GM18520 (cell line): ENCODE data around the gene OXSR1.

Experiments used
- ATAC-seq: cut with Tn5 transposase; IDR thresholded peaks from one replicate; pipeline ENCODE4 v1.9.1; 2021; ENCODE audit not compliant: unreplicated experiment

Gene OXSR1

DNA sequence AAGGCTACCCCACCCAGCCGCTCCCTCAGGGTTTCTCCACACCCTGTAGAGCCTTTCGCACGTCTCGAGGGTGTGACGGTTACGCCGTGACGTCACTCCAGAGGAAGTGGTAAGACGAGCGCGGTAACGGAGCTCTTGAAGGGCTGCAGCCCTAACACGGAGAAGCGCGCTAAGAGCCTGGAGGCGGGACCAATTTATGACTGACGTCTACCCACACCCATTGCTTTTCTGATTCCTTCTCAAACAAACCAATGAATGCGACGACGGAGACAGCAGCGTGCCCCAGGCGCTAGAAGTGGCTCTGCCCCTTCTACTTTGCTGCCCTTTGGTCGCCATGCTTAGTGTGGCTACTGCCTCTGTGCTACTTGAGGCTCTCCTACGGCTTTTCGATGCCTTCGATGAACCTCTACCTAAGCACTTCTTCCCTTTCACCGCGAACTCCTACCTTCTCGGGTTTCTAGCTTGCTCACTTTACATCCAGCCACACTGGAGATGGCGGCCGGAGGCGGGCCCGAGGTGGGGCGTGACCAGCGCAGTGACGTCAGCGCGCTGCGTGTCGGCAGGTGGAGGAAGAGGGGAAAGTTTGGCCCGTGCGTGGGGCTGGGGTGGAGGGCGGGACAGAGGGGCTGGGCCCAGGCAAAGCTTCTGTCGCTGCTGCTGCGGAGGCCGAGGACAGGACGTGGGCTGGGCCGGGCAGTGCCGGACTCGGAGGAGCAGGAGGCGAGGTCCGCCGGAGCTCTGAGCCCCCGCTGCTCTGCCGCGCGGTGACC, at the start of gene OXSR1:
TSS of gene OXSR1 (plus strand) at position 586 of the 770 bp plus-strand sequence. CDS start 340 bp downstream, outside the sequence.
- peak; percentile 92 for ATAC-seq

DNA sequence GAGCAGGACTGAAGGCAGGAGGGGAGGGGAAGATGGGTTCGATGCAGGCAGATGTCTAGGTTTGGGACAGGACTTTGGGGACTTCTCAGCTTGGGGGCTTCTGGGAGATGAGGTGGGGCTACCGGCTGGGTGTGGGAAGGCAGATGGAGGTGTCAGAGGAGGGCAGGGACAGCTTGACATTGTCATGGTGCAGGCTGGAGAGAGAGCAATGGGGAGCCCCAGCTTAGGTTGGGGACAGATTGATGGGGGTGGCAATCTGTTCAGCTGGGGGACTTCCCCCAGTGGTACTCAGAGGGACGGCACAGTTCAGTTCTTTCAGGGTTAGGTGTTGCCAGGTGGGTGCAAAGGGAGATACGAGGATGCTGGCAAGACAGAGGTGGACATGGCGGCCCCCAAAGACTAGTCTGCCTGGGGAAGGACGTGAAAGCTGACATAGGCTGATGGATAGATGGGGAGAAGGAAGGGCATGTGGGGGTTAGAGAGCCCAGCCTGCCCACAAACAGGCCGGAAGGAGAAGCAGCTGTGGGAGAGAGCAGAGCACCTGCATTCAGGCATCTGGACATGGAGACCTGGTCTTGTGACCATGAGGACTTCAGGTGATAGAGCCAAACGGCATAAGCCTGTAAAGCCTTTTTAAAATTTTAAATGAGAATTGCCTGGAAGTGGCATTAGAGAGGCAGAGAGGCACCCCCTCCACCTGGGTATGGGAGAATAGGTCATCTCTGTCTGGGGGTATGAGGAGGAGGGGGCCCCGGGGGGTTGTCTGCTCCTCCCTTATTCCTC, 49.5 kb upstream of the OXSR1 start:
- no peak for ATAC-seq

DNA sequence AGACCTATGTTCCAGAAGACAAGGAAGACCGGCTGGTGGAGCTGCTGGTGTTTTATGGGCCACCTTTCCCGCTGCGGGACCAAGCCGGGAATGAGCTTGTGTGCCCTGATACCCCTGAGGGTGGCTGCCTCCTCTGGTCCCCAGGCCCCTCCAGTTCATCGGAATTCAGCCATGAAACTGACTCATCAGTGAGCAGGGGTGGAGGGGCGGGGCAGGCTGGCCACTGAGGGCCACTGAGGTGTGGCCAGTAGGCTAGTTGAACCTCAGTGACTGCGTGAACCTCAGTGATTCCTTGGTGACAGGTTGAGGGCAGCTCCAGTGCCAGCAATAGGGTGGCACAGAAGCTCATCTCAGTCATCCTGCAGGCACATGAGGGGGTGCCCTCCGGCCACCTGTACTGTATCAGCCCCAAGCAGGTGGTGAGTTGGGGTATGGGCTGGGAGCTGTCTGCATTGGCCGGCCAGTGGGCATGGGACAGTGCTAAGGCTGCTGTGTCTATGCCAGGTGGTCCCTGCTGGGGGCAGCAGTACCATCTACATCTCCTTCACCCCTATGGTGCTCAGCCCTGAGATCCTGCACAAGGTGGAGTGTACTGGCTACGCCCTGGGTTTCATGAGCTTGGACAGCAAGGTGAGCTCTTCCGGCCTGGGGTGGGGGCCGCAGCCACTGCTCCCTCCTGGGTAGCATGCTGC, 48.7 kb upstream of the OXSR1 start:
- no peak for ATAC-seq

DNA sequence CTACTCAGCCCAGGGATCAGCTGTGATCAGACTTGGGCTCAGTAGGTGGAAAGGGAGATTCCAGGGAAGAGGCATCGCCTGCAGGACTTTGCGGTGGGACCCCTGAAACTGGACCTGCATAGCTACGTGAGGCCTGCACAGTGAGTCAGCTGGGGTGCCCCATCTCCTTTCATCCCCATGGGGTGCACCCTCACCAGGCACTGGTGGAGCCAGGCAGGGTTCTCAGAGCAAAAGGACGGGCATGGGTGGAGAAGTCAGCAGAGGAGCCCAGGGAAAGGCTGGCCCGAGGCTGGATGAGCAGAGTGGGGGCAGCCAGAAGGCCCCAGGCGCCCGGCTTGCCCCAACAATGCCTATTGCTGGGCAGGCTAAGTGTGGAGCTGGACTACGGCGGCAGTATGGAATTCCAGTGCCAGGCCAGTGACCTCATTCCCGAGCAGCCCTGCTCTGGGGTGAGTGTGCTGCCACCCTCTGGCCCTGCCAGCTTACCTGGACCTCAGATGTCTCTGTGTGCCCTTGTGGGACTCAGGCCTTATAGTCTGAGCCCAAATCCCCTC, 48.1 kb upstream of the OXSR1 start:
- no peak for ATAC-seq

DNA sequence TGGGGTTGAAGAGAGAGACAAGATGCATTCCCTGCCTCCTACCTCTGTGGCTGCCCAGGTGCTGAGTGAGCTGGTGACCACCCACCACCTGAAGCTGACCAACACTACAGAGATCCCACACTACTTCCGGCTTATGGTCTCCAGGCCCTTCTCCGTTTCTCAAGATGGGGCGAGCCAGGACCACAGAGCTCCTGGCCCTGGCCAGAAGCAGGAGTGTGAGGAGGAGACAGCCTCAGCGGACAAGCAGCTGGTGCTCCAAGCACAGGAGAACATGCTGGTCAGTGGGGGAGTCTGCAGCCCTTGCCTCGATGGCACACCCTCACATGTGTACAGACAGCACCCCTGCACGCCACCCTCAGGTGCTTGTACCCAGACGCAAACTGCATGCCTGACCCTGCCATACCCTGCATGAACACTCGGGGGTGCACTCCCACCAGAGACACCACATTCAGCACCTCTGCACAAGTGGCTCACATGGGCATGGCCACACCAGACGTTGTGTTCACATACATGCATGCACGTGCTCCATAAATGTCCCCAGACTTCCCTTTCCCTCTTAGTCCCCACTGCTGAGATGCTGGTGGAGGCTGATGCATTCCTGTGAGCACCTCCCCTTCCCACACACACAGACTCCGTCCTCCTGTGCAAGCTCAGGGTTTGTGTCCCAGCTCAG, 47.5 kb upstream of the OXSR1 start:
- peak; percentile 48 for ATAC-seq

DNA sequence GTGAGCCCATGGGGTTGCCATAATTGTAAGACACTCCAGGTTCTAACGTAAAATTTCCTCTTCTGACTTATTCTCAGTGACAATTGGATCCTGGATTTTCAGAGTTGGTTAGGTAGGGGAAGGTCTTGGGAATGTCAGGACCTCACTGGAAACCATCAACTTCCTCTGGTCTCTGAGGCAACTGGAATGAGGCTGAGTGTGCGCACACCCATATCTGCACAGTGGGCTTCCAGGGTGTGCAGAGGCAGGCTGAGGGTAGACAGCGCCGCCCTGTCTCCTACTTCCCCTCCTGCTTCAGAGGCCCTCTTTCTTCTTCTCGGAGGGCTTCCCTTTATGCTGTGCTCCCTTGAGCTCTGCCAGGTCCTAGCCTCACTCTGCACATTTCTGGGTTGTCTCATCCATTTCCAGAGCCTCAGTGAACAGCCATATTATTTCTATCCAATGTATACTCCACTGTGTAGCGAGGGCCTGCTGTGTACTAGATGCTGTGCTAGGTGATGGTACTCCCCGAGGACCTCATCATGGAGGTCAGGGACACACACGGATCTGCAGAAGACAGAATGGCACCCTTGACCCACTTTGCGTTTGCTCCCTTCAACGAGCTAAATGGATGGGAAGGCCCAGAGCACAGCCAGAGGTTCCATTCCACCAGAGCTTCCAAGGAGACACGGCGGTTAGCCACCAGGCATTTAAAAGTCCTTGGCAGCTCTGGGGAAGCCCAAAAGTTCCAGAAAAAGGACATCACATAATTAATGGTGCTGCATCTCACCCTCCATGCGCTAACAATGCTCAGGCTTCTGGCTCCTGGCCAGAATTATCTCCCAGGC, 46.7 kb upstream of the OXSR1 start:
- ATAC-seq: no peak

DNA sequence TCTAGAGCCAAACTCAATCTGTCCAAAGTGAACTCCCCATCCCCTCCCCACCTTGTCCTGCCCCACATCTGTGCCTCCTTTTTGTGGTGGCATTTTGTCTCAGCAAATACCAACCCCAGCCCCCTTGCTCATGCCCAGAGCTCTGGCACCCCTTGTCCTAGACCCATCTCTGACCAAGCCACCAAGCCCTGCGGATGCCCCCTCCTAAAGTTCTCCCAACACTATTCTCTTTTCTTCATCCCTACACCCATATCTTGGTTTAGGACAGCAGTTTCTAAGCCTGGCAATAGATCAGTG, 46.1 kb upstream of the OXSR1 start:
- no peak for ATAC-seq

DNA sequence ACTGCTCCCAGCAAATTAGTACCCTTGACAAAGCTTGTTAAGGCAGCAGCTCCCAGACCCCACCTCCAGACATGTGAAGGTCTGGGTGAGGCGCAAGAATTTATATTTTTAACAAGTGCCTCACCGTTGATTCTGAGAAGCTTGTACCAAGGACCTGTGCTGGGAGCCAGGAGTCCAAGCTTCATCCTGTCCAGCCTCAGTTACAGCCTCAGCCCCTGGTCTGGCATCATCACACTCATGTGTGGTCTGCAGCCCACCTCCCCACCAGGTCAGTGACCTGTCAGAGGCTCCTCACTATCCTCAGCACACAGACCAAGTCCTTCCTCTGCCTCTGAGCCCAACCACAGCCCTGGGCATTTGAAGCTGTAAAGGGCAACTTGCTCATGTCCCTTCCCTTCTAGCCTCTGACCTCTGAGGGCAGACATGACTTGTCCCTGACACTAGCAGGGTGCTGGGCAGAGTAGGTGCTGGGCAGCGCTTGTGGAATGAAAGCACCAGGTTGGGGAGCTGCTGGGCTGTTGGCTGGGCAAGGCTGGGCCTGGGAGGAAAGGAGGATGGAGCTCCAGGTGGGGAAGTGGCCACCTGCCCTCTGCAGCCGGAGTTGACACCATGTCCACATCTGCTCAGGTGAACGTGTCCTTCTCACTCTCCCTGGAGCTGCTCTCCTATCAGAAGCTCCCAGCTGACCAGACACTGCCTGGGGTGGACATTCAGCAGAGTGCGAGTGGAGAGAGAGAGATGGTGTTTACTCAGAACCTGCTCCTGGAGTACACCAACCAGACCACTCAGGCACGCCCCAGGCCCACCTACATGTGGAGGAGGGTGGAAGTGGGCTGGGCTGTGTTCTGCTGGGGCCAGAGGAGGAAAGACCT, 45.3 kb upstream of the OXSR1 start:
- no peak for ATAC-seq

DNA sequence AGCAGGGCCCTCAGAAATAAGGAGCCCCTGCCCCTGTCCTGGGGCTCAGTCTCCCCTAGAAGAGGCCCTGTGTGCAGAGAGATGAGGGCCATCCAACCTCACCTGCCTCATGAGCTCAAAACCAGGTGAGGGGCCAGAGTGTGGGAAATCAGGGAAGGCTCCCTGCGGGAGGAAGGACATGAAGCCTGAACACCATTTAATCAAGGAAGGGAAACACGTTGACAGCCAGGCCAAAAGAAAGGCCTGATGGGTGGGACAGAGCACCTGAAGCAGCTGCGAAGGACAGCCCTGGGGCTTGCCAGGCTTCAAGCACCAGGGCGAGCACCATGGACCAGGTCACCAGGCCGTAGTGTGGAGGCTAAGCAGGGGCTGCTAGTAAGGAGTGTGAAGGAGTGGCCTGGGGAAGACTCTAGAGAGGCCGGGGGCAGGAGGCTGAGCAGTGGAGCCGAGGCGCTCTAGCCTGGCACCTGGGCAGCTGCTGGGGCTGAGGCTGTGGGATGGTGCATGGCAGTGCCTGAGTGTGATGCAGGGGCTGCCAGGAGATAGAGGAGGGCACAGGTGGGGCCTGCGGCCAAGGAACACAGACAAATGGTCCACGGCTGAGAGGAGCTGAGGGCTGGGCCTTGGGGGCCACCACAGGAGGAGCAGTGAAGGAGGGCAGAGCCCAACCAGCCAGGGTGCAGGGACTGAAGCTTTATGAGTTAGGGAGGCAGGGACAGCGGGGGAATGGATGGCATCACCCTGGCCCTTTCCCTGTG, 44.5 kb upstream of the OXSR1 start:
- ATAC-seq: no peak

DNA sequence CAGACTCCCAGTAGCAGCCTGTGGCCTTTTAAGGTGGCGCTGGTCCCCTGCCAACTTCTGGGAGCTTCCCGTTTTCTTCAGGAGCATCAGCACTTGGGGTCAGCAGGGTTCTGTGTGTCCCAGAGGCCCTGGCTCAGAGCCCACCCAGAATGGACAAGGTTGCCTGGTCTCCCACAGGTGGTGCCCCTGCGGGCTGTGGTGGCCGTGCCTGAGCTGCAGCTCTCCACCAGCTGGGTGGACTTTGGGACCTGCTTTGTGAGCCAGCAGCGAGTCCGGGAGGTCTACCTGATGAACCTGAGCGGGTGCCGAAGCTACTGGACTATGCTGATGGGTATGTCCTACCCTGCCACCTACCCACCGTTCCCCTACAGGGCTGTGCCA, 43.9 kb upstream of the OXSR1 start:
- no peak for ATAC-seq

DNA sequence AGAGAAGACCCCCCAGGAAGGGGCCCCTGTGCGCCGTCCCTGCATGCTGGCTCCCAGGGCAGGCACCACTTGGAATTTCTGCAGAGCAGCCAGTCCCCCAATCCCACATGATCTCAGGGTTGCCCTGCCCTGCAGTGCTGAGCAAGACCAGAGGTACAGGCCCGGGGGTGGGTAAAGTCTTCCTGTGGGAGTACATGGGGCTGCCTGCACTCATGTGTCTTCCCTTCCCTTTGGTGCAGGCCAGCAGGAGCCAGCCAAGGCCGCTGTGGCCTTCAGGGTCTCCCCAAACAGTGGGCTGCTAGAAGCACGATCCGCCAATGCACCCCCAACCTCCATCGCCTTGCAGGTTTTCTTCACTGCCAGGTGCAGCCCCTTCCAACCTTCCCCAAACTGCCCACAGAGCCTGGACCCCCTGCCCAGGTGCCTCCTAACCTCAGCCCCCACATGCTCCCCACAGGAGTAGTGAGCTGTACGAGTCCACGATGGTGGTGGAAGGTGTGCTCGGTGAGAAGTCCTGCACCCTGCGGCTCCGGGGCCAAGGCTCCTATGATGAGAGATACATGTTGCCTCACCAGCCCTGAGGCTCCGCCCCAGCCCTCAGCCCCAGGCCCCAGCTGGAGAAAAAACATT, 43.4 kb upstream of the OXSR1 start:
- no peak for ATAC-seq

DNA sequence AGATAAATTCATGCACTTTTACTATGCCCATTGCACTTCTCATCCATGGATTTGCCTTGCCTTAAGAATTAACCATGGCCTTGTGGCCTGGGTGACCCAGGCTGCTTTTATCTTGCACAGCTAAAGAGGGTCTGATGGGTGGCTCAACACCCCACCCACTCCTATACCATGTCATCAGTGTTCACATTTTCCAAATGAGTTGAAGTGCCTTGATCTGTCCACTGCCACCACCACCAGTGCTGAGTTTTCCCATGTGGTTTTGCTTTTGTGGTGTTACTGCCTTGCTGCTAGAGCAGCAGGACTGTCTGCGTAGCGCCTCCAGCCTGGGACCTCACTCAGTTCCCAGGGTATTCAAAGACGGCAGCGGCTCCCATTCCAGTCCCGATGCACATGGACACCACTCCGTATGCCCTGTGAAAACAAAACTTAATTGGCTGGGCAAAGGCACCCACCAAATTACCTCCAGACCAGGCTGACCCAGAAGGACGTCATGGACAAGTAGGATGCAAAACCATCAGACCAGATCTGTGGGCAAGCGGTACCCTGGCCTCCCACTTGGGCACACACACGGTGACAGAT, 42.5 kb upstream of the OXSR1 start:
- no peak for ATAC-seq

DNA sequence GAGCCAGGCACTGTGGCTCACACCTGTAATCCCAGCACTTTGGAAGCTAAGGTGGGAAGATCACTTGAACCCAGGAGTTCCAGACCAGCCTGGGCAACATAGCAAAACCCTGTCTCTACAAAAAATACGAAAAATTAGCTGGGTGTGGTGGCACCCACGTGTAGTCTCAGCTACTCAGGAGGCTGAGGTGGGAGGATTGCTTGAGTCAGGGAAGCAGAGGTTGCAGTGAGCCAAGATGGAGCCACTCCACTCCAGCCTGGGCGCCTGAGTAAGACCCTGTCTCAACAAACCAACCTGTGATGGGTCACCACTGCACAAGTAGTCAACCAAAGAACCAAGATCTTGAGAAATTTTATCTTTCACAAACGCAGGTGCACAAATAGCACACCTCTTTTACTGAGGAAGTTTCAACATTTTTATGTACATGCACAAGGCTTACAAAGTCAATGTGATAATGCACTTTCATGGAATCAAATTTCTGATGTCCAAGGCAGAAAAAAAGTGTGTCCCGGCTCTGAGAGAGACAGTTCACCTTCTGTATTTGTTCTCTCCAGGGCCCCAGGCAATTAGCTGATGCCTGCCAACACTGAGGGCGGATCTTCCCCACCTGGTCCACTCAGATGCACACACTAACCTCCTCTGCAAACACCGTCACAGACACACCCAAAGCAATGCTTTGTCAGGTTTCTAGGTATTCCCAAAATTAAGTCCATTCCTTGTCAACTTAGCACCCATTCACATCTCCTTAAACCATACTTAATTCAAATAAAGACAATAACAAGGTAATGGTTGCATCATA, 40.8 kb upstream of the OXSR1 start:
- no peak for ATAC-seq

DNA sequence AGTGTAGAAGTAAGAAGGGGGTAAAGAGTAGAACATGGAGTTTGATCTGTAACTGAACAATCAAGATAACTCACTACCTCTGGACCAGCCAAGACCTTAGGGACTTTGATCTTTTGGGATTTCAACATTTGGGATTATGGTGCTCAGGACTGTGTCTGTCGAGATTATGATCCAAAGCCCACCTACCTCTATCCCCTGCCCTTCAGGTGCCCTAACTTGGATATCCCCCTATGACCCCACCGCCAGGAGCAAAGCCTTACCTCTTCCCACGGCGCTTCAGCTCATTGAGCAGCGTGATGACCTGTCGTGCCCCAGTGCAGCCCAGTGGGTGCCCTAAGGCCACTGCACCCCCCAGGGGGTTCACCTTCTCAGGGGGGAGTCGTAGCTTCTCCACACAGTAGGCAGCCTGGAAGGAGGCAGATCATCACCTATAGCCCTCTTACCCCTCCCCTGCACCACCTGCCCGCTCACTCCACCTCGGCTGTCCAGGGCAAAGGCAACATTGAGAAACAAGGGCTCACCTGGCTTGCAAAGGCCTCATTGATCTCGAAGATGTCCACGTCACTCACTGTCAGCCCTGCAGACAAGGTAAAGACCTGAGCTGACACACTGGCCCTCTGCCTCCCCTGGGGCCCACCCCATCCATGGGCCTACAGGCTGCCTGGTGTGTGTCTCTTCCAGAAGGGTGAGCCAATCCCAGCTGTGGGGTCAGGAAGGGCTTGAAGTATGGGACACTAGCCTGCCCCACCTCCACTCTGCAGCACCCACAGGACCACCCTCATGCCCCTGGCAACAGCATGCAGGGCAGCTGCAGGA, 39.8 kb upstream of the OXSR1 start:
- no peak for ATAC-seq

DNA sequence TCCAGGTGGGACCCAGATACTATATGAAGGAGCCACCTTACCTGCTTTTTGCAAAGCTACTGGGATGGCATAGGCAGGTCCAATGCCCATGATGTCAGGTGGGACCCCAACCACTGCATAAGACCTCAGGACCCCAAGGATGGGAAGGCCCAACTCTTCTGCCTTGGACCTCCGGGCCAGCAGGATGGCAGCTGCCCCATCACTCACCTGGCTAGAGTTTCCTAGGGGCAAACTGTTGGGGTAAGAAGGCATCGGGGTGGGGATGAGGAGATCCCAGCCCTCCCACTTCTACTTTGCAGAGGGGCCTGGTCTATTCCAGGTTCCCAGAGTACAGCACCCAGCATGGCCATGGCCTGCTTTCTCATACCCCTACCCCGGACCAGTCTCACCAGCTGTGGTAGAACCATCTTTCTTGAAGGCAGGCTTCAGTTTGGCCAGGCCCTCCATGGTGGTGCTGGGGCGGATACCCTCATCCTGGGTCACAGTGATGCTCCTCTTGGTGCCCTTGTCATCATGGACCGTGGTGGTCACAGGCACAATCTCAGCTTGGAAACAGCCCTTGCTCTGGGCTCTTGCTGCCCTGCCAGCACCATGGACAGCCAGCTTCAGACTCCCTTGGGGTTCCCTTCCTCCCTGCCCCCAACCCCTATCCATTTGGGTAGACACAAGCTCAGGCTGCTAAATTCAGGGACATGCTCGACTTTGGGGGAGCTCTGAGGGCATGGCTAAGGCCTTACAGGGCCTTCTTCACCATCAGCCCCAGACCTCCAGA, 39.0 kb upstream of the OXSR1 start:
- ATAC-seq: no peak
